DOHH2 (cell line): Measurements from ENCODE around the gene MSRB3.

ENCODE experiments used
- EZH2phosphoT487 ChIP-seq: fragments of 200-600 bp; sonication (generic); IDR thresholded peaks from 2 replicates; pipeline ENCODE4 v1.6.1; 2017; ENCODE audit warnings: borderline replicate concordance, mild to moderate bottlenecking, antibody characterized with exemption, low read length, moderate library complexity, mixed read lengths
- TF ChIP-seq, protein P1 (sequence below): fragments of 200-600 bp; sonication (generic); IDR thresholded peaks from one replicate; pipeline ENCODE4 v1.5.1; 2014; ENCODE audit warnings: antibody characterized with exemption, mild to moderate bottlenecking, low read depth, low read length; ENCODE audit not compliant: poor library complexity, severe bottlenecking

DNA sequence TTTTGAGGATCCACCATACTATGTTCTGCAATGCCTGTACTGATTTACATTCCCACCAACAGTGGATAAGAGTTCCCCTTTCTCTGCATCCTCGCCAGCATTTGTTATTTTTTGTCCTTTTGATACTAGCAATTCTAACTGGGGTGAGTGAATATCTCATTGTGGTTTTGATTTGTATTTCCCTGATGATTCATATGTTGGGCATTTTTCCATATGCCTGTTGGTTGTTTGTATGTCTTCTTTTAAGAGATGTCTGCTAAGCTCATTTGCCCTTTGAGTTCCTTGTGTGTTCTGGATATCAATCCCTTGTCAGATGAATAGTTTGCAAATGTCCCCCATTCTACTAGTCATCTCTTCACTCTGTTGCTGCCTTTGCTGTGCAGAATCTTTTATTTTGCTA is 49.0 kb upstream of the MSRB3 start:
- TF ChIP-seq, protein P1, sequence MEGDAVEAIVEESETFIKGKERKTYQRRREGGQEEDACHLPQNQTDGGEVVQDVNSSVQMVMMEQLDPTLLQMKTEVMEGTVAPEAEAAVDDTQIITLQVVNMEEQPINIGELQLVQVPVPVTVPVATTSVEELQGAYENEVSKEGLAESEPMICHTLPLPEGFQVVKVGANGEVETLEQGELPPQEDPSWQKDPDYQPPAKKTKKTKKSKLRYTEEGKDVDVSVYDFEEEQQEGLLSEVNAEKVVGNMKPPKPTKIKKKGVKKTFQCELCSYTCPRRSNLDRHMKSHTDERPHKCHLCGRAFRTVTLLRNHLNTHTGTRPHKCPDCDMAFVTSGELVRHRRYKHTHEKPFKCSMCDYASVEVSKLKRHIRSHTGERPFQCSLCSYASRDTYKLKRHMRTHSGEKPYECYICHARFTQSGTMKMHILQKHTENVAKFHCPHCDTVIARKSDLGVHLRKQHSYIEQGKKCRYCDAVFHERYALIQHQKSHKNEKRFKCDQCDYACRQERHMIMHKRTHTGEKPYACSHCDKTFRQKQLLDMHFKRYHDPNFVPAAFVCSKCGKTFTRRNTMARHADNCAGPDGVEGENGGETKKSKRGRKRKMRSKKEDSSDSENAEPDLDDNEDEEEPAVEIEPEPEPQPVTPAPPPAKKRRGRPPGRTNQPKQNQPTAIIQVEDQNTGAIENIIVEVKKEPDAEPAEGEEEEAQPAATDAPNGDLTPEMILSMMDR, result no peak
- no peak for TF ChIP-seq EZH2phosphoT487
